ENCODE measurements around the gene ANKRD24.

DNA sequence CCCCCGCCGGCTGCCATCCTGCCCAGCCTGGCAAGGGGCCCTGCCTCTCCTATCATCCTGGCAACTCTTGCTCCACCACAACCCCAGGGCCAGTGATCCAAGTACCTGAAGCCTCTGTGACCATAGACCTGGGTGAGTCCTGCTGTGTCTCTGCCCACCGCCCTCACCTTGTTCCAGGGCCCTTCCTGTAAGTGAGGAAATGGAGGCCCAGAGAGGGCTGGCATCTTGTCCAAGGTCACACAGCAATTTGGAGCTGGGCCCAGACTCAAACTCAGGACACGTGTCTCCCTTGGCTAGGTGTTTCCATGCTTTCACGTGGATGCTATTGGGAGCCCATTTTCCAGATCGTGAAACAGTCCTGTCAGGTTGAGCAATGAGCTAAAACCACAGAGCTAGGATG is 25.3 kb upstream of the ANKRD24 start:
- TF ChIP-seq NBN (conservative IDR thresholded peaks at IDR 0.05) (no peak), CREM (IDR thresholded peaks at IDR 0.05) (no peak), CREM (CRISPR knock-in tag; IDR thresholded peaks at IDR 0.05) (no peak), GABPA (IDR thresholded peaks at IDR 0.05; ENCODE audit: low read depth, low read length) (no peak), GABPA (CRISPR knock-in tag; IDR thresholded peaks at IDR 0.05; ENCODE audit: low read depth) (no peak), ZMYM4 (CRISPR knock-in tag; IDR thresholded peaks at IDR 0.05) (no peak), ZNF274 (CRISPR knock-in tag; IDR thresholded peaks at IDR 0.05) (no peak), ELF4 (CRISPR knock-in tag; IDR thresholded peaks at IDR 0.05; ENCODE audit: borderline replicate concordance) (no peak), YY1 (IDR thresholded peaks at IDR 0.05; ENCODE audit: insufficient read depth, insufficient replicate concordance, low read depth, low read length) (no peak), CBX2 (IDR thresholded peaks at IDR 0.05; ENCODE audit: low read depth, low read length) (no peak), CBX2 (CRISPR knock-in tag; IDR thresholded peaks at IDR 0.05; ENCODE audit: low read depth) (no peak), TCF7L2 (IDR thresholded peaks at IDR 0.05; ENCODE audit: low read depth, low read length) (no peak), SIN3A (IDR thresholded peaks at IDR 0.05; ENCODE audit: borderline replicate concordance, low read depth, low read length) (no peak), FOSL1 (CRISPR knock-in tag; IDR thresholded peaks at IDR 0.05; ENCODE audit: borderline replicate concordance) (no peak)
- TF ChIP-seq, protein P1, sequence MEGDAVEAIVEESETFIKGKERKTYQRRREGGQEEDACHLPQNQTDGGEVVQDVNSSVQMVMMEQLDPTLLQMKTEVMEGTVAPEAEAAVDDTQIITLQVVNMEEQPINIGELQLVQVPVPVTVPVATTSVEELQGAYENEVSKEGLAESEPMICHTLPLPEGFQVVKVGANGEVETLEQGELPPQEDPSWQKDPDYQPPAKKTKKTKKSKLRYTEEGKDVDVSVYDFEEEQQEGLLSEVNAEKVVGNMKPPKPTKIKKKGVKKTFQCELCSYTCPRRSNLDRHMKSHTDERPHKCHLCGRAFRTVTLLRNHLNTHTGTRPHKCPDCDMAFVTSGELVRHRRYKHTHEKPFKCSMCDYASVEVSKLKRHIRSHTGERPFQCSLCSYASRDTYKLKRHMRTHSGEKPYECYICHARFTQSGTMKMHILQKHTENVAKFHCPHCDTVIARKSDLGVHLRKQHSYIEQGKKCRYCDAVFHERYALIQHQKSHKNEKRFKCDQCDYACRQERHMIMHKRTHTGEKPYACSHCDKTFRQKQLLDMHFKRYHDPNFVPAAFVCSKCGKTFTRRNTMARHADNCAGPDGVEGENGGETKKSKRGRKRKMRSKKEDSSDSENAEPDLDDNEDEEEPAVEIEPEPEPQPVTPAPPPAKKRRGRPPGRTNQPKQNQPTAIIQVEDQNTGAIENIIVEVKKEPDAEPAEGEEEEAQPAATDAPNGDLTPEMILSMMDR (CRISPR knock-in tag; IDR thresholded peaks at IDR 0.05): no peak
